ACHN (cell line): Measurements from ENCODE around the gene CACNA1S.

Source experiments
- DNase-seq: peaks from one replicate; pipeline ENCODE4 v3.0.0-alpha.2; 2015
- in situ Hi-C: cut with HindIII; loops from 2 replicates; pipeline ENCODE4 v1.10.0; 2017; ENCODE audit warnings: low sequenced_read_pairs, low pct_ligation_motif_present, low pct_unique_long_range_greater_than_20kb

CACNA1S gene

GRCh38 chr1:201125800-201126199 is 13.6 kb upstream of the CACNA1S start:
- no peak for DNase-seq
- in situ Hi-C loops = no loop called here

- in situ Hi-C loops = no loop called here
Measured at GRCh38 chr1:201125019-201125418, 12.8 kb upstream of the CACNA1S start.

GRCh38 chr1:201123866-201124265 is 11.6 kb upstream of the CACNA1S start:
- in situ Hi-C loops = no loop called here
- DNase-seq = no peak

More at GRCh38 chr1:201125019-201125418, 12.8 kb upstream of the CACNA1S start:
- no peak for DNase-seq

DNA sequence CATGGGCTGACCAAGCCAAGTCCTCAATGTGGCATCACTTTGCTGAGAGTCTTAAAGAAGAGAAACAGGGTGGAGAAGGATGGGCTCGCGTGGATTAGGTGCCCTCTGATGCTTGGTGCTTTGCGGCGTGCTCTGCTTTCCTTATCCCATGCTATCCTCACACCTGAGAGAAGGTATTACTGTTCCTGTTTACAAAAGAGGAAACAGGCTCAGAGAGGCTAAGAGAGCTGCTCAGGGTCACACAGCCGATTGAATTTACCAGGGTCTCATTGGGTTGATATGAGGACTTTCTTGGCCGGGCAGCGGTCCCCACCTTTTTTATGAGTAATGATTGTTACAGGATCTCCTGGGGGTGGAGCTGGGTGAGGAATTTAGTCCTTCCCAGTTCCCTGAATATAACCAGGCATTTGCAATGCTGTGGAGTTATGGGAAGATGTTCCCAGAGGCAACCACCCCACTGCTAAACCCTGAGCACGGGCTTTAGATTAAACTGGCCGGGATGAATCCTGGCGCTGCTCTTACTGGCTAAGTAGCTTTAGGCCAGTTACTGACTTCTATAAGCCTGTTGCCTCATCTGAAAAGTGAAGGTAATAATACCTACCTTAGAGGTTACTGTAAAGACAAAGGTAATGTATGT is 10.2 kb upstream of the CACNA1S start:
- no peak for DNase-seq
- in situ Hi-C loops = no loop called here

DNA sequence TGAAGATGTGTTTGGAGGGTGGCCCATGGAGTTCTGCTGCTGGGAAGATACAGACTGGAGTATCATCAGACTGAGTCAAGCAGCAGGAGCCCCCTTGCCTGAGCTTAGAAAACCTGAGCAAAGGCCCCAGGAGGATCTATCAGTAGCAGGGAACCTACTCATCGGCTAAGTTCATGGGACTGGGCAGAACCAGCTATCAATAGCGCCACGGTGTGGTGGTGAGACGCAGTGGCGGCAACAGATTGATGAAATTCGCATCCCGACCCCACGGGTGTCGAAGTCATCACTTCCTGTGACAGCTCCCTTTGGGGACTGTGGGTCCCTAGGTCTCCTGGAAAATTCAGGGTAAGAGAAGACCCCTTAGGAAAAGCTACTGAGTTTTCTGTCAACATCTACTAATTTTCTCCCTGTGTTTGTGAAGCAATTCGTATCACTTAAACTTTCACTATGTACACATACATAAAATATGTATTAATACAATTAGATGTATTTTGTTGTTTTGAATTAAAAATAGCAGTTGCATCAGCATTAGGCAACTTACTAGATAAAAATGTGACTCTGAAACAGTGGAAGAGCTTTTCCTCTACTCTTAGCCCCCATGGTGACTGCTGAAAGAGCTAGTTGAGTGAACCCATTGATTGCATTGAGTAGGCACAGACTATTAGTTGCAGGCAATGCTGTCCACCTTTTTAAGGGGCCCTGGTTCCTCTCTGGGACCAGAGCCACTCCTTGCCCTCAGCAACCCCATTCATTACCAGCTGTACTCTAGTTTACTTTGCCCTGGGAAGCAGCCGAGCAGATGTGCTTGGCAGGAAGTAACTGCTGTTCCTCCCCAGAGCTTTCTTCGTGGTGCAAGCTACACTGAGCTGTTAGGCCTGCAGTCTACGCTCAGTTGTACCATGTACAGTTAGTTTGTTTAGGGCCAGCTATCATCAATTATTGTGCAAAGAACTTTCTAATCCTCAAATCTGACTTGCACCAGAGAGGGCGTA is 7.3 kb upstream of the CACNA1S start:
- peak; percentile 70 for DNase-seq
- in situ Hi-C loops = no loop called here

- in situ Hi-C loops = no loop called here
Measured at GRCh38 chr1:201116091-201116490, 3.9 kb upstream of the CACNA1S start.

DNA sequence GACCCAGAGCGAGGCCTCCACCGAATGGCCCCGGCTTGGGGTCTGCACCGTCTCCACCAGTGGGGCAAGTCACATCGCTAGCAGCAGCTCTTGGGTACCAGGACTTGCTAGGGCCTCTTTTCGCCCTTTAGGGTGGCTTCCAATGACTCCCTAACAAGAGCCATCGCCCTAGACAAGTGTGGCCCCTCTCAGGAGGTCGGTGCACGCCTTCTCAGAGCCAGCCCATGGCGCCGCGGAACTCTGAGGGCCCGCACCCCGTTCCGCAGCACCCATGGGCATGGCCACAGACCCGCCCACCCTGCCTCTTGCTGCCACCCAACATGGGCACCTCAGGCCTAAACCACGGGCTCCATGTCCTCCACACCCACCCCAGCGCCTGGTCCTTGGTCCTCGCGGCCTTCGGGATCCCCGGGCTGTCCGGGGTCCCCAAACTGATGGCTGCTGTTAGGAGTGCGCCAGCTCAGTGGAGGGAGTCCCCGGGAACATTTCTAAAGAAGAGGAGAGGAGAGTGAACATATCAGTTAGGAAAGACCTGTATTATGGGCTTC is 3.2 kb upstream of the CACNA1S start:
- no peak for DNase-seq
- in situ Hi-C loops = no loop called here

More at GRCh38 chr1:201116091-201116490, 3.9 kb upstream of the CACNA1S start:
- DNase-seq = no peak

- in situ Hi-C loops = no loop called here
- DNase-seq = peak; percentile 95
Measured at GRCh38 chr1:201114245-201115131, 2.3 kb upstream of the CACNA1S start.

DNA sequence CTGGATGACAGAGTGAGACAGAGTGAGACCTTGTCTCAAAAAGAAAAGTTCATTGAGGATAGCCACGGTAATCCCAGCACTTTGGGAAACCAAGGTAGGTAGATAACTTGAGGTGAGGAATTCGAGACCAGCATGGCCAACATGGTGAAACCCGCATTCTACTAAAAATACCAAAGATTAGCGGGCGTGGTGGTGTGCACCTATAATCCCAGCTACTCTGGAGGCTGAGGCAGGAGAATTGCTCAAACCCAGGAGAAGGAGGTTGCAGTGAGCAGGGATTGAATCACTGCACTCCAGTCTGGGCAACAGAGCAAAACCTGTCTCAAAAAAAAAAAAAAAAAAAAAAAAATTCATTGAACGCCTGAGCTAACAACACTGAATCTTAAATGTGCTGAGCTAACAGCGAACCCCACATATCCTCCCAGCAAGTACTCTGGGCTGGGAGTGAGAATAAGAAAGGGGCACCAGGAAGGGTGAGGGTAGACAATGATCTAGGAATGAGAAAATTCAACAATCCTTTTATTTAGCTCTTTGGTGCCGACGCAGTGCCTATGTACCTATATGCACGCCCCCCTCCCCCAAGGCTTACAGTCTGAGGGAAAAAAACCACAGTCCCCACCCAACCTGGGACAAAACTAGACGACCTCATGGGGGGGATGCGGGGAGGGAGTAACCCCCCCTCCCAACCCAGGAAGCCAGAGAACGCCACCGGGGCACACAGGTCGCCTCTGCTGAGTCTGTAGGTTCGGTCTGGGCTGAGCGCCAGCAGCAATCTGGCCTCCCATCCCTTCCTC is 1.4 kb upstream of the CACNA1S start:
- no peak for DNase-seq
- in situ Hi-C loops = no loop called here

GRCh38 chr1:201112926-201113325 is 700 bp upstream of the CACNA1S start:
- in situ Hi-C loops = no loop called here
- no peak for DNase-seq

DNA sequence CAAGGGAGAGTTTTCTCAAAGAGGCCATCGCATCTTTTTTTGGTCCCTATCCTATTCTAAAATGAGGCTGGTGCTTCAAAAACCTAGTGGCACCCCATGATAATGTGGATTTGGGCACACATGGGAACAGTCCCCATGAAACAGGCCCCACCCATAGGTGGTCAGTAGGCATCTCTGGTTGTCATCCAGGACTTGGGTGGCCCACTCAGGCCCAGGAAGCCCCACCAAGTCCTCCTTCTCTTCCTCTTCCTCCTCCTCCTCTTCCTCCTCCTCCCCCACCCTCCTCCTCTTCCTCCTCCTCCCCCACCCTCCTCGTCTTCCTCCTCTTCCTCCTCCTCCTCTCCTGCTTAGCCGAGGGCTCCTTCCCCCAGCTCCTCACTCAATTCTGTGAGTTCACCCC is 554 bp downstream of the CACNA1S start:
- in situ Hi-C loops = no loop called here
- no peak for DNase-seq

GRCh38 chr1:201111156-201111555 is 1.1 kb downstream of the CACNA1S start:
- in situ Hi-C loops = no loop called here

GRCh38 chr1:201110616-201111015 is 1.6 kb downstream of the CACNA1S start:
- in situ Hi-C loops = no loop called here
- no peak for DNase-seq

More at GRCh38 chr1:201111156-201111555, 1.1 kb downstream of the CACNA1S start:
- no peak for DNase-seq

- no peak for DNase-seq
- in situ Hi-C loops = no loop called here
Measured at GRCh38 chr1:201110138-201110537, 2.1 kb downstream of the CACNA1S start.

DNA sequence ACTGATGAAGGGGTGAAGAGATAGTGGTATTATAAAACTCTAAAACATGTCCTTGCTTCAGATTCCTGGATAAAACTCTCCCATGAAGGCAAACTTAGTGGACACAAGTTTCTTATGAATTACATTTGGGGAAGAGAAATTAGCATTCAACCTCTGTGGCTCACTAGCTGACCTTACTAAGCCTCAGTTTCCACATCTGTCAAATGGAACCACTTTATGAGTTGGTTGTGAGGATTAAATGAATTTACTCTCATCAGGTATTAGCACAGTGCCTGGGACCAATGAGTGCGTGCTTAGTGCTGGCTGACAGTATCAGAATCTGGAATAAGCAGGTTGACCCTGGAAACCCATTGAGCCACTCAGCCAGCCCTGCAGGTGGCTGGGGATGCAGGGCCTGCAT is 2.6 kb downstream of the CACNA1S start:
- DNase-seq = no peak
- in situ Hi-C loops = no loop called here

GRCh38 chr1:201108614-201109013 is 3.6 kb downstream of the CACNA1S start:
- no peak for DNase-seq
- in situ Hi-C loops = no loop called here

- in situ Hi-C loops = no loop called here
- no peak for DNase-seq
Measured at GRCh38 chr1:201105688-201106087, 6.5 kb downstream of the CACNA1S start.

- no peak for DNase-seq
- in situ Hi-C loops = no loop called here
Measured at GRCh38 chr1:201104141-201104540, 8.1 kb downstream of the CACNA1S start.
